ENCODE measurements around the gene NIPA2. TPM values are rescaled to one million over a fixed set of nuclear protein-coding genes. Genes with fewer than 3 reads are reported as not detected.

The NIPA2 gene
- total RNA-seq, 1 donor from 2014 or later = 18.1 TPM

- no peak for DNase-seq (ENCODE audit: low spot score)
- no peak for ATAC-seq
These were observed 57.2 kb downstream of the NIPA2 start for GRCh38 chr15:22895465-22896190.

- DNase-seq (ENCODE audit: low spot score) (no peak), ATAC-seq (no peak)
These were observed 63.6 kb downstream of the NIPA2 start for GRCh38 chr15:22902046-22902445.

GRCh38 chr15:22902578-22902977 is 64.1 kb downstream of the NIPA2 start:
- DNase-seq (ENCODE audit: low spot score) (no peak), ATAC-seq (peak; percentile 46)

GRCh38 chr15:22902981-22903380 is 64.5 kb downstream of the NIPA2 start:
- ATAC-seq (no peak), DNase-seq (ENCODE audit: low spot score) (no peak)

- ATAC-seq (no peak), DNase-seq (ENCODE audit: low spot score) (no peak)
These were observed 65.0 kb downstream of the NIPA2 start for GRCh38 chr15:22903427-22903826.

- ATAC-seq (peak; percentile 11), DNase-seq (ENCODE audit: low spot score) (no peak)
These were observed 65.6 kb downstream of the NIPA2 start for GRCh38 chr15:22903961-22904534.

GRCh38 chr15:22904736-22905135 is 66.3 kb downstream of the NIPA2 start:
- no peak for ATAC-seq
- DNase-seq (ENCODE audit: low spot score) = no peak

GRCh38 chr15:22907161-22907950 is 68.9 kb downstream of the NIPA2 start:
- no peak for ATAC-seq
- no peak for DNase-seq (ENCODE audit: low spot score)

- ATAC-seq (no peak), DNase-seq (ENCODE audit: low spot score) (no peak)
These were observed 70.4 kb downstream of the NIPA2 start for GRCh38 chr15:22908830-22909229.

- DNase-seq (ENCODE audit: low spot score) (no peak), ATAC-seq (no peak)
These were observed 72.8 kb downstream of the NIPA2 start for GRCh38 chr15:22911306-22911705.

- DNase-seq (ENCODE audit: low spot score) (no peak), ATAC-seq (no peak)
These were observed 73.8 kb downstream of the NIPA2 start for GRCh38 chr15:22912256-22912655.

- ATAC-seq (peak; percentile 78), DNase-seq (ENCODE audit: low spot score) (no peak)
These were observed 75.3 kb downstream of the NIPA2 start for GRCh38 chr15:22913646-22914380.

- ATAC-seq = no peak
- no peak for DNase-seq (ENCODE audit: low spot score)
These were observed 77.5 kb downstream of the NIPA2 start for GRCh38 chr15:22915866-22916515.

- no peak for DNase-seq (ENCODE audit: low spot score)
- ATAC-seq = no peak
These were observed 78.3 kb downstream of the NIPA2 start for GRCh38 chr15:22916606-22917350.

- ATAC-seq (no peak), DNase-seq (ENCODE audit: low spot score) (no peak)
These were observed 79.1 kb downstream of the NIPA2 start for GRCh38 chr15:22917556-22917955.

Other genes with a start within 250 kb of the NIPA2 start
- gene NIPA1, start 52.0 kb upstream of the NIPA2 start, total RNA-seq = 9.8 TPM
- gene CYFIP1, start 141.7 kb downstream of the NIPA2 start, total RNA-seq = 46.0 TPM
- 10.5 TPM for gene TUBGCP5, start 200.9 kb downstream of the NIPA2 start, total RNA-seq

All from left lobe of liver (tissue), 2 donors.